Heart left ventricle (tissue), 16 donors: ENCODE results near the gene NSD2. TPM values are rescaled to one million over a fixed set of nuclear protein-coding genes. Genes with fewer than 3 reads are reported as not detected.

ENCODE experiments used
- ATAC-seq, 4 donors: fragments of 200-7000 bp; cut with Tn5 transposase; one replicate each; pipeline ENCODE4 v1.9.1; 2020 to 2022; ENCODE audit warnings: moderate library complexity in 4 of 4, mild to moderate bottlenecking in 3 of 4, moderate number of reproducible peaks in 1 of 4
- DNase-seq, 5 donors: peaks; one replicate each; pipeline ENCODE4 v3.0.0-alpha.2; 2020
- H3K27ac ChIP-seq, 12 donors: fragments of 200-600 bp; sonication (generic) in 4 of 12; one replicate each; pipeline versions ENCODE4 v1.5.0 to v1.8.0; 2016 to 2022; ENCODE audit warnings: mild to moderate bottlenecking in 2 of 12
- H3K27me3 ChIP-seq, 9 donors: fragments of 200-600 bp; sonication (generic) in 2 of 9; one replicate each; pipeline versions ENCODE4 v1.5.1 to v1.8.0; 2016 to 2022; ENCODE audit warnings: mild to moderate bottlenecking in 3 of 9
- H3K36me3 ChIP-seq, 9 donors: fragments of 200-600 bp; sonication (generic) in 2 of 9; one replicate each; pipeline versions ENCODE4 v1.5.0 to v1.8.0; 2018 to 2022; ENCODE audit warnings: mild to moderate bottlenecking in 2 of 9
- H3K4me1 ChIP-seq, 12 donors: fragments of 200-600 bp; sonication (generic) in 4 of 12; one replicate each; pipeline versions ENCODE4 v1.5.0 to v1.8.0; 2016 to 2022; ENCODE audit warnings: mild to moderate bottlenecking in 3 of 12
- H3K4me3 ChIP-seq, 12 donors: fragments of 200-600 bp; sonication (generic) in 4 of 12; one replicate each; pipeline versions ENCODE4 v1.5.0 to v1.8.0; 2017 to 2022; ENCODE audit warnings: mild to moderate bottlenecking in 9 of 12, moderate library complexity in 4 of 12
- H3K9me3 ChIP-seq, 12 donors: fragments of 200-600 bp; sonication (generic) in 4 of 12; one replicate each; pipeline versions ENCODE4 v1.5.0 to v1.8.0; 2016 to 2022; ENCODE audit warnings: mild to moderate bottlenecking in 1 of 12
- CTCF ChIP-seq, 12 donors: fragments of 200-600 bp; sonication (generic) in 4 of 12; IDR thresholded peaks; one replicate each; pipeline versions ENCODE4 v1.5.0 to v1.8.0; 2018 to 2022; ENCODE audit warnings: antibody characterized with exemption in 12 of 12, mild to moderate bottlenecking in 5 of 12
- POLR2A ChIP-seq, 2 donors: fragments of 450-650 bp; IDR thresholded peaks; one replicate each; pipeline ENCODE4 v1.6.1; 2017; ENCODE audit warnings: antibody characterized with exemption in 2 of 2, mild to moderate bottlenecking in 2 of 2, moderate library complexity in 2 of 2
- WGBS, 4 donors: extraction: QIAGEN DNeasy Blood & Tissue Kit in 2 of 4; methylation state at CpG; one replicate each; pipeline versions ENCODE4 v1.1.5 to v1.1.7; 2013 to 2018; 5-methylcytosine and 5-hydroxymethylcytosine counted together
- intact Hi-C, 10 donors: fragments of 100-400 bp; cut with DNase I; formaldehyde crosslinking; loops; one replicate each; pipeline versions ENCODE4 v1.11.1 to v1.14.2; 2022
- polyA plus RNA-seq, 2 donors: library from polyadenylated mRNA; stranded (reverse); fragments of 200-250 nt; gene quantifications; one replicate each; pipeline ENCODE4 v1.2.3, GENCODE V29; 2013
- total RNA-seq, 9 donors: library from RNA; depleted of rRNA in 2 of 9; stranded (reverse); fragments of >200 nt in 2 of 9; fragmentation: NEBNext Ultra II Directional in 3 of 9; extraction: Animal tissue kit (Norgen Biotek cat#: 25700) in 3 of 9; gene quantifications; one replicate each; pipeline versions ENCODE4 v1.1.0 to v1.2.4, GENCODE V29; 2016 to 2023
- donor health status: ischemic (EF 13 %, LVEDD 7.1; RV severe dilation, severe dysfunction).
- donor health status: healthy with polysubstance abuse.
- donor health status: DM: no; HTN: yes; CAD: no.
- donor health status: DM: no; HTN: no; CAD: no.
- donor health status: ischemic (EF 25% LVEDD 6.9; RV normal size, moderate dysfunction).
- donor health status: ischemic (EF 25% LVEDD 5.7; RV mildly dilated, moderate dysfunction).
- donor health status: healthy.
- donor health status: DM: yes; HTN: yes; CAD: no.
- donor health status: ischemic (EF 35%, LVEDD 5.7; RV mildly dilated, moderate dysfunction).
- donor health status: nonischemic (EF 11% LVEDD 7.7; RV severe dilation, severe dysfunction).
- donor health status: DM: yes; HTN: yes; CAD: no.
- donor health status: PGD.
- donor health status: ischemic (EF 29% LVEDD 5.4; RV normal size, mild dysfunction).
- donor health status: nonischemic (EF 23%, LVEDD 6.1; RV moderate dilation, normal function).

The NSD2 gene
- total and polyA plus RNA-seq, 11 donors: 11.4 to 63.3 (median 39.0) TPM

- no peak for TF ChIP-seq POLR2A (IDR thresholded peaks at IDR 0.05)
- TF ChIP-seq CTCF (IDR thresholded peaks at IDR 0.05): no peak
- no peaks in the 10 kb centered on the region for H3K9me3 ChIP-seq
- H3K27ac ChIP-seq: no peak overlapping the region
- peaks cover 0 to 74% (median 47%) of the 10 kb centered on the region in 9 donors for H3K36me3 ChIP-seq
- WGBS, 4 donors: 81 to 100% (median 86%) methylated on average over 2 to 5 of the region's 5 CpGs
- ATAC-seq (no peak), DNase-seq (no peak)
- intact Hi-C loops: no loop called here
- H3K4me1 ChIP-seq: no peaks in the 10 kb centered on the region
- H3K4me3 ChIP-seq: no peak overlapping the region
- no peaks in the 10 kb centered on the region for H3K27me3 ChIP-seq
These were observed 81.5 kb downstream of the NSD2 start for GRCh38 chr4:1952719-1953118.

GRCh38 chr4:1953335-1953734, 82.1 kb downstream of the NSD2 start:
- Histone ChIP-seq H3K4me3 (no peak overlapping the region), H3K27me3 (no peaks in the 10 kb centered on the region), H3K27ac (no peak overlapping the region), H3K36me3 (peaks cover 0 to 80% (median 53%) of the 10 kb centered on the region in 9 donors), H3K4me1 (no peaks in the 10 kb centered on the region), H3K9me3 (no peaks in the 10 kb centered on the region)
- DNase-seq (no peak), ATAC-seq (no peak)
- WGBS, 4 donors: 95 to 98% (median 97%) methylated on average over 9 of the region's 9 CpGs
- TF ChIP-seq CTCF (IDR thresholded peaks at IDR 0.05): no peak
- no peak for TF ChIP-seq POLR2A (IDR thresholded peaks at IDR 0.05)
- intact Hi-C loops: no loop called here

GRCh38 chr4:1956631-1957030, 85.4 kb downstream of the NSD2 start:
- DNase-seq (no peak), ATAC-seq (no peak)
- no peaks in the 10 kb centered on the region for H3K27me3 ChIP-seq
- H3K4me1 ChIP-seq: peaks cover 0 to 14% (median 0%) of the 10 kb centered on the region in 12 donors
- H3K36me3 ChIP-seq: peaks cover 0 to 96% (median 81%) of the 10 kb centered on the region in 9 donors
- intact Hi-C loops: no loop called here
- no peaks in the 10 kb centered on the region for H3K9me3 ChIP-seq
- TF ChIP-seq CTCF (IDR thresholded peaks at IDR 0.05) (no peak), POLR2A (IDR thresholded peaks at IDR 0.05) (no peak)
- 92 to 93% (median 93%) methylated on average over 12 of the region's 12 CpGs for WGBS, 4 donors
- H3K4me3 ChIP-seq: no peak overlapping the region
- H3K27ac ChIP-seq: no peak overlapping the region

GRCh38 chr4:1958276-1959103, 87.3 kb downstream of the NSD2 start:
- 72 to 94% (median 74%) methylated on average over 13 to 15 of the region's 15 CpGs for WGBS, 4 donors
- TF ChIP-seq POLR2A (IDR thresholded peaks at IDR 0.05) (no peak), CTCF (IDR thresholded peaks at IDR 0.05) (no peak)

More at GRCh38 chr4:1958276-1959103, 87.3 kb downstream of the NSD2 start:
- Histone ChIP-seq H3K27ac (peak overlapping the region in 1 of 12 donors; percentile 15), H3K36me3 (peaks cover 0 to 96% (median 83%) of the 10 kb centered on the region in 9 donors), H3K4me1 (peaks cover 0 to 14% (median 0%) of the 10 kb centered on the region in 12 donors), H3K9me3 (no peaks in the 10 kb centered on the region), H3K4me3 (no peak overlapping the region), H3K27me3 (no peaks in the 10 kb centered on the region)
- intact Hi-C loops: no loop called here
- no peak for DNase-seq
- ATAC-seq: peak; percentile 12 to 78 (median 29)
